ENCODE measurements around the gene ANXA2R. TPM values are rescaled to one million over a fixed set of nuclear protein-coding genes. Genes with fewer than 3 reads are reported as not detected.

The ANXA2R gene
- total and polyA plus RNA-seq, 2 of the 13 experiments (the other 11 are each of a cell fraction or from before 2014, with no cell fraction given), result 0.95 to 1.3 TPM

DNA sequence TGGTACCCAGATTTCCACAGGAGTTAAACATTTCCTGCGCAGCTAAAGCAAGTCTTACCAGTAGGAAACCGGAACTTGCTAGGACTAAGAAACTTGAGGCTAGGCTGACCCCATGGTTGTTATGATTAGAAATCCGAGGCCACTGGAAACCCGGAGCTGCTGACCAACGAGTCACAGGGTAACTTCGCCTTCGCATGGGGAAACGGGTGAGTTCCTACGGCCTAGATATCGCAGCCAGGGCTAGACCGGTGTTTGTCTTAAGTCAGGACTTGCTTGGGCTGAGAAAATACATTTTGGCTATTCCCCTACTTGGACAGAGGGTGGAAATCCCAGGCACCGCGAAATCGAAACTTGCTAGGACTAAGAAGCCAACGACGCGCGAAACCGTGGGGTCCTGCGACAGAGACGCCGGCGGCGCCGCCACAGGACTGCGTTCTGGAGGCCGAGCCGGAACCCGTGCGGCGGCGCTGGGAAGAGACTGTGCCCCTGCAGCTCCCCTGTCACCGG, 1.6 kb upstream of the ANXA2R start (continued):
- no peak for TF ChIP-seq ATAD3A (CRISPR knock-in tag; IDR thresholded peaks at IDR 0.05)
- TF ChIP-seq ZNF614 (CRISPR knock-in tag; IDR thresholded peaks at IDR 0.05; ENCODE audit: borderline replicate concordance), result peak; percentile 12; the same call in 1 of the 2 replicates
- peak; percentile 16 for TF ChIP-seq GATAD2A (CRISPR knock-in tag; IDR thresholded peaks at IDR 0.05)
- TF ChIP-seq GZF1 (CRISPR knock-in tag; IDR thresholded peaks at IDR 0.05), result no peak
- no peak for TF ChIP-seq ZNF354B (CRISPR knock-in tag; IDR thresholded peaks at IDR 0.05)
- TF ChIP-seq ESRRA (CRISPR knock-in tag; IDR thresholded peaks at IDR 0.05; ENCODE audit: low read depth), result no peak
- TF ChIP-seq, protein P1, sequence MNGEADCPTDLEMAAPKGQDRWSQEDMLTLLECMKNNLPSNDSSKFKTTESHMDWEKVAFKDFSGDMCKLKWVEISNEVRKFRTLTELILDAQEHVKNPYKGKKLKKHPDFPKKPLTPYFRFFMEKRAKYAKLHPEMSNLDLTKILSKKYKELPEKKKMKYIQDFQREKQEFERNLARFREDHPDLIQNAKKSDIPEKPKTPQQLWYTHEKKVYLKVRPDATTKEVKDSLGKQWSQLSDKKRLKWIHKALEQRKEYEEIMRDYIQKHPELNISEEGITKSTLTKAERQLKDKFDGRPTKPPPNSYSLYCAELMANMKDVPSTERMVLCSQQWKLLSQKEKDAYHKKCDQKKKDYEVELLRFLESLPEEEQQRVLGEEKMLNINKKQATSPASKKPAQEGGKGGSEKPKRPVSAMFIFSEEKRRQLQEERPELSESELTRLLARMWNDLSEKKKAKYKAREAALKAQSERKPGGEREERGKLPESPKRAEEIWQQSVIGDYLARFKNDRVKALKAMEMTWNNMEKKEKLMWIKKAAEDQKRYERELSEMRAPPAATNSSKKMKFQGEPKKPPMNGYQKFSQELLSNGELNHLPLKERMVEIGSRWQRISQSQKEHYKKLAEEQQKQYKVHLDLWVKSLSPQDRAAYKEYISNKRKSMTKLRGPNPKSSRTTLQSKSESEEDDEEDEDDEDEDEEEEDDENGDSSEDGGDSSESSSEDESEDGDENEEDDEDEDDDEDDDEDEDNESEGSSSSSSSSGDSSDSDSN (CRISPR knock-in tag; IDR thresholded peaks at IDR 0.05), result peak; percentile 96; the same call in 1 of the 2 replicates
- TF ChIP-seq ZNF556 (CRISPR knock-in tag; IDR thresholded peaks at IDR 0.05; ENCODE audit: borderline replicate concordance), result no peak
- TF ChIP-seq TAF1 (CRISPR knock-in tag; IDR thresholded peaks at IDR 0.05), result peak; percentile 61; the same call in 1 of the 2 replicates
- TF ChIP-seq ZNF672 (CRISPR knock-in tag; IDR thresholded peaks at IDR 0.05), result peak; percentile 18; the same call in 1 of the 2 replicates
- no peak for TF ChIP-seq THYN1 (CRISPR knock-in tag; IDR thresholded peaks at IDR 0.05; ENCODE audit: borderline replicate concordance, low read depth)
- no peak for TF ChIP-seq ZNF468 (CRISPR knock-in tag; IDR thresholded peaks at IDR 0.05)
- TF ChIP-seq, protein P2, sequence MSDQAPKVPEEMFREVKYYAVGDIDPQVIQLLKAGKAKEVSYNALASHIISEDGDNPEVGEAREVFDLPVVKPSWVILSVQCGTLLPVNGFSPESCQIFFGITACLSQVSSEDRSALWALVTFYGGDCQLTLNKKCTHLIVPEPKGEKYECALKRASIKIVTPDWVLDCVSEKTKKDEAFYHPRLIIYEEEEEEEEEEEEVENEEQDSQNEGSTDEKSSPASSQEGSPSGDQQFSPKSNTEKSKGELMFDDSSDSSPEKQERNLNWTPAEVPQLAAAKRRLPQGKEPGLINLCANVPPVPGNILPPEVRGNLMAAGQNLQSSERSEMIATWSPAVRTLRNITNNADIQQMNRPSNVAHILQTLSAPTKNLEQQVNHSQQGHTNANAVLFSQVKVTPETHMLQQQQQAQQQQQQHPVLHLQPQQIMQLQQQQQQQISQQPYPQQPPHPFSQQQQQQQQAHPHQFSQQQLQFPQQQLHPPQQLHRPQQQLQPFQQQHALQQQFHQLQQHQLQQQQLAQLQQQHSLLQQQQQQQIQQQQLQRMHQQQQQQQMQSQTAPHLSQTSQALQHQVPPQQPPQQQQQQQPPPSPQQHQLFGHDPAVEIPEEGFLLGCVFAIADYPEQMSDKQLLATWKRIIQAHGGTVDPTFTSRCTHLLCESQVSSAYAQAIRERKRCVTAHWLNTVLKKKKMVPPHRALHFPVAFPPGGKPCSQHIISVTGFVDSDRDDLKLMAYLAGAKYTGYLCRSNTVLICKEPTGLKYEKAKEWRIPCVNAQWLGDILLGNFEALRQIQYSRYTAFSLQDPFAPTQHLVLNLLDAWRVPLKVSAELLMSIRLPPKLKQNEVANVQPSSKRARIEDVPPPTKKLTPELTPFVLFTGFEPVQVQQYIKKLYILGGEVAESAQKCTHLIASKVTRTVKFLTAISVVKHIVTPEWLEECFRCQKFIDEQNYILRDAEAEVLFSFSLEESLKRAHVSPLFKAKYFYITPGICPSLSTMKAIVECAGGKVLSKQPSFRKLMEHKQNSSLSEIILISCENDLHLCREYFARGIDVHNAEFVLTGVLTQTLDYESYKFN (CRISPR knock-in tag; conservative IDR thresholded peaks at IDR 0.05), result no peak; the same call in 1 of the 2 replicates
- no peak for TF ChIP-seq ZNF34 (CRISPR knock-in tag; IDR thresholded peaks at IDR 0.05; ENCODE audit: borderline replicate concordance)
- TF ChIP-seq MZF1 (CRISPR knock-in tag; IDR thresholded peaks at IDR 0.05; ENCODE audit: borderline replicate concordance), result no peak
- no peak for TF ChIP-seq PAWR (CRISPR knock-in tag; IDR thresholded peaks at IDR 0.05; ENCODE audit: borderline replicate concordance)
- TF ChIP-seq GABPA (IDR thresholded peaks at IDR 0.05; ENCODE audit: low read depth, low read length), result no peak
- 0 out of 2 replicates have a peak, but pooled peaks have one; percentile 18 for TF ChIP-seq GABPA (CRISPR knock-in tag; IDR thresholded peaks at IDR 0.05; ENCODE audit: low read depth)
- TF ChIP-seq, protein P3, sequence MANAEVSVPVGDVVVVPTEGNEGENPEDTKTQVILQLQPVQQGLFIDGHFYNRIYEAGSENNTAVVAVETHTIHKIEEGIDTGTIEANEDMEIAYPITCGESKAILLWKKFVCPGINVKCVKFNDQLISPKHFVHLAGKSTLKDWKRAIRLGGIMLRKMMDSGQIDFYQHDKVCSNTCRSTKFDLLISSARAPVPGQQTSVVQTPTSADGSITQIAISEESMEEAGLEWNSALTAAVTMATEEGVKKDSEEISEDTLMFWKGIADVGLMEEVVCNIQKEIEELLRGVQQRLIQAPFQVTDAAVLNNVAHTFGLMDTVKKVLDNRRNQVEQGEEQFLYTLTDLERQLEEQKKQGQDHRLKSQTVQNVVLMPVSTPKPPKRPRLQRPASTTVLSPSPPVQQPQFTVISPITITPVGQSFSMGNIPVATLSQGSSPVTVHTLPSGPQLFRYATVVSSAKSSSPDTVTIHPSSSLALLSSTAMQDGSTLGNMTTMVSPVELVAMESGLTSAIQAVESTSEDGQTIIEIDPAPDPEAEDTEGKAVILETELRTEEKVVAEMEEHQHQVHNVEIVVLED (CRISPR knock-in tag; IDR thresholded peaks at IDR 0.05; ENCODE audit: borderline replicate concordance), result peak; percentile 4; the same call in 1 of the 2 replicates
- TF ChIP-seq ZNF160 (CRISPR knock-in tag; IDR thresholded peaks at IDR 0.05), result no peak; the same call in 1 of the 2 replicates
- TF ChIP-seq ELF4 (CRISPR knock-in tag; IDR thresholded peaks at IDR 0.05; ENCODE audit: borderline replicate concordance), result no peak
- TF ChIP-seq, protein P4, sequence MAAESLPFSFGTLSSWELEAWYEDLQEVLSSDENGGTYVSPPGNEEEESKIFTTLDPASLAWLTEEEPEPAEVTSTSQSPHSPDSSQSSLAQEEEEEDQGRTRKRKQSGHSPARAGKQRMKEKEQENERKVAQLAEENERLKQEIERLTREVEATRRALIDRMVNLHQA (CRISPR knock-in tag; IDR thresholded peaks at IDR 0.05), result no peak
- peak; percentile 14; the same call in 1 of the 2 replicates for TF ChIP-seq MYC (CRISPR knock-in tag; IDR thresholded peaks at IDR 0.05; ENCODE audit: borderline replicate concordance)
- no peak for TF ChIP-seq ATRX (CRISPR knock-in tag; IDR thresholded peaks at IDR 0.05; ENCODE audit: borderline replicate concordance)
